HEK293T (cell line): ENCODE results near the gene GLIPR2.

Source experiments
- CTCF ChIA-PET: fragments of 350-600 bp; formaldehyde crosslinking; extraction: SDS; loops from one replicate; lab custom pipeline; 2021; ENCODE audit warnings: antibody characterized with exemption, inconsistent platforms; lab: Yijun Ruan, JAX
- POLR2A ChIA-PET: fragments of 350-600 bp; formaldehyde crosslinking; extraction: SDS; loops from one replicate; lab custom pipeline; 2020; ENCODE audit warnings: antibody characterized with exemption, inconsistent platforms; lab: Yijun Ruan, JAX
- DNase-seq: peaks from one replicate; pipeline ENCODE4 v3.0.0; 2012; ENCODE audit warnings: mixed read lengths; ENCODE audit errors: extremely low spot score
- ARNT ChIP-seq: fragments of 450-650 bp; IDR thresholded peaks from 2 replicates; pipeline ENCODE4 v1.6.1; 2017; ENCODE audit warnings: mild to moderate bottlenecking
- BHLHE40 ChIP-seq: fragments of 450-650 bp; IDR thresholded peaks from 2 replicates; pipeline ENCODE4 v1.6.1; 2016; ENCODE audit warnings: mild to moderate bottlenecking, moderate library complexity, borderline replicate concordance
- CTBP1 ChIP-seq: fragments of 450-650 bp; IDR thresholded peaks from 2 replicates; pipeline ENCODE4 v1.6.1; 2016; ENCODE audit warnings: borderline replicate concordance
- ELF4 ChIP-seq: fragments of 450-650 bp; IDR thresholded peaks from 2 replicates; pipeline ENCODE4 v1.6.1; 2017; ENCODE audit warnings: antibody characterized with exemption
- FOXA1 ChIP-seq: fragments of 450-650 bp; IDR thresholded peaks from 2 replicates; pipeline ENCODE4 v1.6.1; 2016; ENCODE audit warnings: mild to moderate bottlenecking
- FOXK2 ChIP-seq: fragments of 450-650 bp; IDR thresholded peaks from 2 replicates; pipeline ENCODE4 v1.6.1; 2016; ENCODE audit warnings: mild to moderate bottlenecking
- FOXM1 ChIP-seq: fragments of 450-650 bp; IDR thresholded peaks from 2 replicates; pipeline ENCODE4 v1.6.1; 2017; ENCODE audit warnings: mild to moderate bottlenecking, borderline replicate concordance
- HDGF ChIP-seq: fragments of 450-650 bp; IDR thresholded peaks from 2 replicates; pipeline ENCODE4 v1.6.1; 2017; ENCODE audit warnings: antibody characterized with exemption, borderline replicate concordance
- L3MBTL2 ChIP-seq: fragments of 450-650 bp; conservative IDR thresholded peaks from 2 replicates; pipeline ENCODE4 v1.6.1; 2016; ENCODE audit warnings: mild to moderate bottlenecking
- LEF1 ChIP-seq: fragments of 450-650 bp; IDR thresholded peaks from 2 replicates; pipeline ENCODE4 v1.6.1; 2017; ENCODE audit warnings: mild to moderate bottlenecking, borderline replicate concordance
- NFRKB ChIP-seq: fragments of 450-650 bp; IDR thresholded peaks from 2 replicates; pipeline ENCODE4 v1.6.1; 2016; ENCODE audit warnings: mild to moderate bottlenecking, moderate library complexity
- SP1 ChIP-seq: fragments of 450-650 bp; IDR thresholded peaks from 2 replicates; pipeline ENCODE4 v1.6.1; 2017
- SUZ12 ChIP-seq: fragments of 450-650 bp; IDR thresholded peaks from 2 replicates; pipeline ENCODE4 v1.6.1; 2016; ENCODE audit warnings: mild to moderate bottlenecking
- TARDBP ChIP-seq: fragments of 450-650 bp; IDR thresholded peaks from 2 replicates; pipeline ENCODE4 v1.6.1; 2016
- ZNF384 ChIP-seq: fragments of 450-650 bp; IDR thresholded peaks from 2 replicates; pipeline ENCODE4 v1.6.1; 2016
- TF ChIP-seq, protein P1 (sequence below): fragments of 450-650 bp; IDR thresholded peaks from 2 replicates; pipeline ENCODE4 v1.6.1; 2016

GLIPR2 gene

GRCh38 chr9:36189976-36190375, 53.4 kb downstream of the GLIPR2 start:
- no peak for TF ChIP-seq ELF4
- 0 out of 2 replicates have a peak, but pooled peaks have one; percentile 9 for TF ChIP-seq L3MBTL2
- ChIA-PET CTCF (interaction anchor here (0.6 to 1.0 kb wide), 5 partner anchors 80 to 1951 kb away, joined by 3 to 5 read pairs (median 3); no protein-coding TSS in a partner anchor), POLR2A (interaction anchor here (0.6 to 2.2 kb wide), 14 partner anchors 12 to 376 kb away, joined by 3 to 9 read pairs (median 4); partner anchors contain the start of genes CCIN, HINT2 and RNF38)
- DNase-seq, result no peak

GRCh38 chr9:36190388-36191289, 54.1 kb downstream of the GLIPR2 start, which contains the start of gene CLTA:
Gene CLTA (plus strand): TSS chr9:36190921. CDS start chr9:36191057, 136 bp downstream.
- peak; percentile 32; the same call in 1 of the 2 replicates for TF ChIP-seq L3MBTL2
- TF ChIP-seq SUZ12, result no peak
- no peak for TF ChIP-seq TARDBP
- TF ChIP-seq ZNF384, result peak; percentile 80
- peak; percentile 88 for TF ChIP-seq ELF4
- TF ChIP-seq, protein P1, sequence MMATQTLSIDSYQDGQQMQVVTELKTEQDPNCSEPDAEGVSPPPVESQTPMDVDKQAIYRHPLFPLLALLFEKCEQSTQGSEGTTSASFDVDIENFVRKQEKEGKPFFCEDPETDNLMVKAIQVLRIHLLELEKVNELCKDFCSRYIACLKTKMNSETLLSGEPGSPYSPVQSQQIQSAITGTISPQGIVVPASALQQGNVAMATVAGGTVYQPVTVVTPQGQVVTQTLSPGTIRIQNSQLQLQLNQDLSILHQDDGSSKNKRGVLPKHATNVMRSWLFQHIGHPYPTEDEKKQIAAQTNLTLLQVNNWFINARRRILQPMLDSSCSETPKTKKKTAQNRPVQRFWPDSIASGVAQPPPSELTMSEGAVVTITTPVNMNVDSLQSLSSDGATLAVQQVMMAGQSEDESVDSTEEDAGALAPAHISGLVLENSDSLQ, result no peak
- peak; percentile 84; the same call in 1 of the 2 replicates for TF ChIP-seq HDGF
- POLR2A ChIA-PET, result interaction anchor here (0.6 to 2.2 kb wide), 17 partner anchors 11 to 376 kb away, joined by 3 to 9 read pairs (median 3); partner anchors contain the start of genes CCIN, HINT2, RECK and RNF38
- CTCF ChIA-PET, result interaction anchor here (0.6 to 1.0 kb wide), 7 partner anchors 37 to 1950 kb away, joined by 3 to 5 read pairs (median 3); no protein-coding TSS in a partner anchor
- DNase-seq, result peak; percentile 98

DNA sequence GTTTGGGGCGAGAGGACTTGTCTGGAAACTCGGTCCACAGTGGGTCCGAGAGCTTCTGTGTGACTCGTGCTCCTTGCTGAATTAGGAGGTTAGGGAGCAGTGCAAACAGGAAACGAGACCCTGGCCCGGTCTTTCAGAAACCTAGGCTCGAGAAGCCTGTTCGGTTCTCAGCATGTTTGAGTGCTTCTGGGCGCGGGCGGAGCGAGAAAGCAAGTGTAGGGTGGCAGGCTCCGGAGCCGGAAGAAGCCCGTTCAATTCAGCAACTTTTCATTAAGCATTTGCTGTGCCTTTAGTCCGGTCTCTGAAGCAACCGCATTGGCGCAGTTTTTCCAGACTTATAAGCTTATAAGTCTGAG, 54.7 kb downstream of the GLIPR2 start:
- CTCF ChIA-PET, result interaction anchor here (0.6 to 1.0 kb wide), 3 partner anchors 36 to 190 kb away, joined by 3 to 5 read pairs (median 3); no protein-coding TSS in a partner anchor
- POLR2A ChIA-PET, result interaction anchor here (0.8 to 2.2 kb wide), 8 partner anchors 16 to 155 kb away, joined by 3 to 6 read pairs (median 3); partner anchors contain the start of gene RECK
- TF ChIP-seq TARDBP (no peak), SP1 (no peak), LEF1 (no peak), FOXA1 (no peak), ELF4 (no peak), L3MBTL2 (no peak), HDGF (no peak), FOXK2 (no peak), SUZ12 (no peak), BHLHE40 (no peak), CTBP1 (no peak)
- TF ChIP-seq, protein P1, result no peak
- no peak for DNase-seq

GRCh38 chr9:36191686-36192085, 55.2 kb downstream of the GLIPR2 start:
- peak; percentile 33 for DNase-seq
- no peak for TF ChIP-seq ARNT
- TF ChIP-seq, protein P1, result peak; percentile 88
- ChIA-PET POLR2A (interaction anchor here (1.0 to 2.2 kb wide), 4 partner anchors 16 to 155 kb away, joined by 3 to 6 read pairs (median 4); partner anchors contain the start of gene RECK), CTCF (no interaction called here)

DNA sequence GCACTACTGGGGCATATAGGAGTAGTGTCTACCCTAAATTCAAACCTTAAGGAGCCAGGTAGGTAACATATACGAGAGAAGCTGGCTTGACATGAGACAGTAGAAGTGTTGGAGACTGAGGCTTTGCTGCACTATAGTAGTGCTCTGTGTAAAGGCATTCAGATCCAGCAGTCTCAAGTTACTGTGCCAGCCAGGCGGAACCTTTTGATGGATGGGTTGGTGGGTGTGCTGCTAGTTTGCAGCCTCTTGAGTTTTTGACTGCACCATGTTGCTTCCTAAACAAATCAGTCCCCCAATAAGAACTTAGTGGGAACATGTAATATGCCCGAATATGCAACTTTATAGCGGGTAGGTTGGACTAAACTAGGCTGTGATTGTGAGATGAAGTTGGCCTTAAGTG, 55.7 kb downstream of the GLIPR2 start:
- ChIA-PET CTCF (no interaction called here), POLR2A (interaction anchor here (1.0 to 1.4 kb wide), 3 partner anchors 17 to 156 kb away, joined by 3 to 4 read pairs (median 3); partner anchors contain the start of gene RECK)
- no peak for TF ChIP-seq LEF1
- TF ChIP-seq, protein P1, result peak; percentile 79
- peak; percentile 46 for DNase-seq

DNA sequence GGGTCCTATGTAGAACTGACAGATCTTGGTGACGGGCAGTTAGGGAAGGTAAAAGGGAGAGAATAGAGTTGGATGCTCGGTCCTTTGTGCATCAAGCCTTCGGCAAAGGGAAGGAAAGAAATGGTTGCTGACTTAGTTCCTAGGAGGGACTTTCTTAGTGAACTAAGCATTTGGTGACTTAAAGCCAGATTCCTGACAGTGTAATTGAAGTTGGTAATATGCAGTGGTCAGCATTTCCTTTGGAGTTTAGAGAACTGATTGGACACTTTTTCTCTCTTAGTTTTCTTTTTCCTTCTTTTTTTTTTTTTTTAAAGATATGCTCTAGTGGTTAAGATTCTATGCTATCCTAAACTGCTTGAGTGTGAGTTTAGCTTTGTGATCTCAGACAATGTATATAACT, 56.5 kb downstream of the GLIPR2 start:
- ChIA-PET POLR2A (no interaction called here), CTCF (no interaction called here)
- DNase-seq, result no peak
- TF ChIP-seq FOXM1 (no peak), HDGF (no peak), L3MBTL2 (no peak), TARDBP (no peak), SP1 (no peak), BHLHE40 (no peak), SUZ12 (no peak), NFRKB (no peak), FOXK2 (no peak)
